Measurements from ENCODE around the gene LYRM2.
"Not testable (repeated sequence)": the region's sequence is repeated elsewhere in the genome, so short reads cannot be mapped to it uniquely, and the experiment has no call there.

LYRM2 gene

DNA sequence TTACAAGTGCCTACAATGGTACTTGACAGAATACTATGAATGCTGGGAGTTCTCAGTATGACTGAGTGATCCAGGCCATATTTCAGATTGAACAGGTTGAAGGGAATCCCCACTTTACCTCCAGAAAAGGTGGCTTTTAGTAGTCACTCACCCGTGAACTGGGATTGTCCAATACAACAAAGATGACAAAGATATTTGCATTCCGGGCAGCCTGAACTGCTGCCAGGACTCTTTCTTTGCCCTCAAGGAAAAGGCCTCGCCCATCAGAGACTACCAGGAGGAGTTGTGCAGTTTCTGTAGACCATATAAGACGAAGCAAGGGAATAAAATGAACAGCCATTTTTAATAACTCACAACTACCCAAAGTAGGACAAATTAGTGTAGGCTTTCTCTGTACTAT lies 6.3 kb upstream of the LYRM2 start:
- no peak for DNase-seq (ENCODE audit: low spot score)

- no peak for DNase-seq (ENCODE audit: low spot score)
These were observed 4.9 kb upstream of the LYRM2 start for GRCh38 chr6:89643406-89643805.

DNA sequence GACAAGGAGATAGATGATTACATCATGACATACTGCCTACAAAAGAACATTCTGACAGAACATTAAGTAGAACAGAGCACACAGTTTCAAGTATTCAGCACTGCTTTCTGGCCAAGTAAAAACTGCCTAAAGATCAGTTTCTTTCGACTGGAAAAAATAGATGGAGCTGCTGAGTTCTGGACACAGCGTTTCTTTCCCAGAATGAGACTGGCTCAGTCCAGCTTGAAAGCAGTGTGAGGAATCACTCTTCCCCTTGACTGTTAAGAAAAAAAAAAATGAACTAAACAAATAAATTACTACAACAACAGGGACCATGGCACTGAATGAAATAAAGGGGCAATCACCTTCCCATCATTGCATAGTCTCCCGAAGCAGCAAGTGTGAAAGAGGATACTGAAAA lies 4.4 kb upstream of the LYRM2 start:
- DNase-seq (ENCODE audit: low spot score) = no peak

DNA sequence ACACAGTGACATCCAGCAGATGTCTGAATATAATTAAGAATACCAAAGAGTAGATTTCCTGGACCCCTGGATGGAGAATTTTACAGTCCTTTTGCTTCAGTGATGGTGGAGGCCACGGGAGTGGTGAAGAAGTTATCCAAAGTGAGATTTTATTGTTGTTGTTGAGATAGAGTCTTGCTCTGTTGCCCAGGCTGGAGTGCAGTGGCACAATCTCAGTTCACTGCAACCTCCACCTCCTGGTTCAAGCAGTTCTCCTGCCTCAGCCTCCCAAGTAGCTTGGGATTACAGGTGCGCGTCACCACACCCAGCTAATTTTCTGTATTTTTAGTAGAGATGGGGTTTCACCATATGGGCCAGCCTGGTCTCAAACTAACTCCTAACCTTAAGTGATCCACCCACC lies 3.0 kb upstream of the LYRM2 start:
- DNase-seq (ENCODE audit: low spot score) = not testable (repeated sequence)

DNA sequence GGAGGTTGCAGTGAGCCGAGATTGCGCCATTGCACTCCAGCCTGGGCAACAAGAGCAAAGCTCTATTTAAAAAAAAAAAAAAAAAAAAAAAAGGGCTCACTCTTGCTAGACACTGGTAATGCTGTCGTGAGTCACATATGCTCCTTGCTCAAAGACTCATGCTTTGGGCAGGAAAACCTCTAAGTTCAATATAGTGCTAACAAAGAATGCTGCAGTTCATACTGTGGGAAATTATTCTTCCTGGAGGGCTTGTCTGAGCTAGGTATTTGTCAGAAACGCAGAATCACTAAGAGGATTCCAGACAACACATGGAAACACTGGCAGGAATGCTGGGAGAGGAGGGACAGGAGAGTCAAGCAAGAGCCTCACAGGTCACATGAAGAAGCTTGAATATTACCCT lies 2.3 kb upstream of the LYRM2 start:
- DNase-seq (ENCODE audit: low spot score) = no peak

DNA sequence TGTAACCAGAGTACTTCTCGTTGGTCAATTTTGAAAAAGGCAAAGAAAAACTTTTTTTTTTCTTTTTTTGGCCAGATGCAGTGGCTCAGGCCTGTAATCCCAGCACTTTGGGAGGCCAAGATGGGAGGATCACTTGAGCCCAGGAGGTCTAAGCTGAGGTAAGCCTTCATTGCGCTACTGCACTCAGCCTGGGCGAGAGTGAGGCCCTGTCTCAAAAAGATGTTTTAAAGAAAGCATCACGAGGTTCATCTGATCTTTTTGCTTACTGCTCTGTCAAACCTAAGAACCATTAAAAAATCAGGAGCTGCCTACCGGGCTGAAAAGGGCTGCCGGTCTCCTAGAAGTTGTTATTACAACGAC lies 607 bp downstream of the LYRM2 start:
- no peak for DNase-seq (ENCODE audit: low spot score)

- DNase-seq (ENCODE audit: low spot score) = not testable (repeated sequence)
These were observed 2.1 kb downstream of the LYRM2 start for GRCh38 chr6:89636412-89636811.

GRCh38 chr6:89630488-89630887 lies 8.1 kb downstream of the LYRM2 start:
- DNase-seq (ENCODE audit: low spot score) = no peak

DNA sequence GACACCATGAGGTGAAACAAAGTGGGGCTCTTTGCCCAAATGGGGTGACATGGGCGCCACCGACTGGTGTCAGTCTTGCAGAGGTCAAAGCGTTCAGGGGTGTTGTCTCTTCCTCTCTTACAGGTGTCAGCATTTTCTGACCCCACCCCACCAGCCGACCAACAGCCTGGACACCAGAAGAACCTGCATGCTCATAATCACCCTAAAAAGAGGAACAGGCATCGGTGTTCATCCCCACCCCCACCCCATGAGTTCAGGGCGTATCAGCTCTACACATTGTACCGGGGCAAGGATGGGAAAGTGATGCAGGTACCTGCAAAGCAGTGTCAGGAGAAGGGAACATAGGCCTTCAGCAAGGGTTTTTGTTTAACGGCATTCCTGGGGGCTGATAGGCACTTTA lies 14.8 kb downstream of the LYRM2 start:
- no peak for DNase-seq (ENCODE audit: low spot score)

DNA sequence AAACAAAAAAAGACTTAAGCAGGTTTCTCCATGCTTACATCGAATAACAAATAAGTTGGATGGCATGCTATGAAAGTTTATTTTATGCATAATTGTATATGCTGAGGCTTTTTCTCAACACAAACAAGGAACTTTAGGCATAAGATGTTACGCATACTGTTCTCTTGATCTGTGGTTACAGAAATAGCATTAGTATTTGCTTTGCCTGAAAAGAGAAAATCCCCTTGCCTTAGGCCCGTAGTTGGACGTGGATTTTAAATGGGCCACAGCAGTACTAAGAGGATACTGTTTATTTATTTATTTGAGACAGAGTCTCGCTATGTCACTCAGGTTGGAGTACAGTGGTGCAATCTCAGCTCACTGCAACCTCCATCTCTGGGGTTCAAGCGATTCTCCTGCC lies 19.0 kb downstream of the LYRM2 start:
- no peak for DNase-seq (ENCODE audit: low spot score)

DNA sequence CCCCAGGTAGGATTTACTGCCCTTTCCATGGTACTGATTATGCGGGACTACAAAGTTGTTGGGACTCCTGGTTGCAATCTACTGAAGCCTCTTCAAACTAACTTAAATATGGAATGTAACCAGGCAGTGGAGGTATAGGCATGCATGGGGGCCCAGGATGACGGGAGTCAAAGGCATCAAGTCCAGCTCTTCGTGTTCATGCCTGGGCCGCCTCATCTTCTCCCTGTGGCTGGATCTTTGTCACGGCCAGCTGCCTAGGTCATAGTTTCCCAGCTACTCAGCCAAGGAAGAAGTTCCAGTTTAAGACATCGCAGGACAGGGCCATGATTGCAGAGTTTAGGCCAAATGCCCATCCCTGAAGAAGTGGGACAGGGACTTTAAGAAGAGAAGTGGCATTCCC lies 20.5 kb downstream of the LYRM2 start:
- DNase-seq (ENCODE audit: low spot score) = no peak

DNA sequence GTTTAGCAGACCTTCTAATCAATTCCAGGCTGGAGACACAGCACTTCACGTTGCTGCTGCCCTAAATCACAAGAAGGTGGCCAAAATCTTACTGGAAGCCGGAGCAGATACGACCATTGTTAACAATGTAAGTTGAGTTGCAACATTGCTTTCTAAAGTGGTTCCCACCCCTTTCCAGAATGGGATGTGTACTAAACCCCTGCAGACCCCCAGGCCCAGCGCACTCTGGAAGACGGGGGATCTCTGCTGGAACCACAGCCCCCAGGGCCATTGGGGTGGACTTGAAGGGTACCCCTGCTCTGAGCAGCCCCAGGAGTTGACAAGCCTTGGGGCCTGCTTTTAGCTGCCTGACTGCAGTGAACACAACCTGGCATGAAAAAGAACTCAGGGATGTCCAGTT lies 22.0 kb downstream of the LYRM2 start:
- DNase-seq (ENCODE audit: low spot score) = no peak

GRCh38 chr6:89615882-89616281 lies 22.7 kb downstream of the LYRM2 start:
- no peak for DNase-seq (ENCODE audit: low spot score)

DNA sequence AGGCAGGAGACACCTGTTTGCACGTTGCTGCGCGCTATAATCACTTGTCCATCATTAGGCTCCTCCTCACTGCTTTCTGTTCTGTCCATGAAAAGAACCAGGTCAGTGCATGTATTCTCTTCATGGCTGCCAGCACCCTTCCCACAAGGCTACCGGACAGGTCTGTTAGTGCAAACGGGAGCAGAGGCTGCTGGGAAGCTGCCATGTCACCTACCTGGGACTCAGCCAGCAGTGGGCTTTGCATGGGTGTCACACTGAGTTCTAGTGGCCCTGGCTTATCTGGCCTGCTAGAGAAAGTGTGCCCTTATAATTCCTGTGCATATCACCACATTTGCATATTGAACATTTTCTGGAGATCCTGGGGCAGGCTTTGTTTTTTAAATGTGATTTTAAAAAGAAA lies 24.8 kb downstream of the LYRM2 start:
- no peak for DNase-seq (ENCODE audit: low spot score)

DNA sequence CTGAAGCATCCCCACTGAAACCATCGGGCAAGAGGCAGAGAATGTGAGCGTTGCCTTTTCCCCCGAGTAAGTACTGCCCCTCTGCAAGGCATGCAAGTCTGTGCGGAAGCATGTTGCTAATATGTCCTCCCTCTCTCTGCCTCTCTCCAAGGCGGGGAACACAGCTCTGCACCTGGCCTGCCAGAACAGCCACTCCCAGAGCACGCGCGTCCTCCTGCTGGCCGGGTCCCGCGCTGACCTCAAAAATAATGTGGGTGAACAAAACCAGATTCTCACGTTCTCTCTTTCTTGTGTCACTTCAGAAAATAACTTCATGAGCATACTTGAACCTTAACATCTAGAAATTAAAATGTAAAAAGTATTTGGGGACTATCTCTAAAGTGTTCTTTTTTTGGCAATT lies 26.4 kb downstream of the LYRM2 start:
- no peak for DNase-seq (ENCODE audit: low spot score)

- no peak for DNase-seq (ENCODE audit: low spot score)
These were observed 26.9 kb downstream of the LYRM2 start for GRCh38 chr6:89611666-89612065.

- peak; percentile 76 for DNase-seq (ENCODE audit: low spot score)
These were observed 28.4 kb downstream of the LYRM2 start for GRCh38 chr6:89610149-89610642.

- DNase-seq (ENCODE audit: low spot score) = no peak
These were observed 32.7 kb downstream of the LYRM2 start for GRCh38 chr6:89605861-89606260.

GRCh38 chr6:89604653-89605052 lies 33.9 kb downstream of the LYRM2 start:
- no peak for DNase-seq (ENCODE audit: low spot score)

GRCh38 chr6:89602166-89602565 lies 36.4 kb downstream of the LYRM2 start:
- DNase-seq (ENCODE audit: low spot score) = no peak

GRCh38 chr6:89599727-89600126 lies 38.8 kb downstream of the LYRM2 start:
- DNase-seq (ENCODE audit: low spot score) = no peak

GRCh38 chr6:89597988-89598387 lies 40.6 kb downstream of the LYRM2 start:
- no peak for DNase-seq (ENCODE audit: low spot score)

DNA sequence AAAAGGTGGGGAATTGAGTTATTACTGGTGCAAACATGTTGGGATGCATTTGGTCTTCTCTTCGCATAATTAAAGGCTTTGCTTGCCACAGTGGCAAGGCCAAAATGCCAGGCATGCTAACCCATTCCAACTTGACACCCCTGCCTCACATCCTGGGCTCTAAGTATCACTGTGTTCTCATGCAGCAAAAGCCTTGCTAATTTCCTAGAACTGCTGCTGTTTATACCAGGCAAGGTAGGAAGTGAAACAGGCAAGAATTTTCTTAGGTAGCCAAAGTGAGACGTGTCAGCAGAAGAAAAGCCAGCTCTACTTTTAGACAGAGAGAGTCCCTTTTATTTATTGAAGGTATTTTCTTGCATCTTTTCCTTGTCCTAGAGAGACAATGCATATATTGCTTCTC lies 41.2 kb downstream of the LYRM2 start:
- peak; percentile 16 for DNase-seq (ENCODE audit: low spot score)

- no peak for DNase-seq (ENCODE audit: low spot score)
These were observed 42.1 kb downstream of the LYRM2 start for GRCh38 chr6:89596484-89596883.

DNA sequence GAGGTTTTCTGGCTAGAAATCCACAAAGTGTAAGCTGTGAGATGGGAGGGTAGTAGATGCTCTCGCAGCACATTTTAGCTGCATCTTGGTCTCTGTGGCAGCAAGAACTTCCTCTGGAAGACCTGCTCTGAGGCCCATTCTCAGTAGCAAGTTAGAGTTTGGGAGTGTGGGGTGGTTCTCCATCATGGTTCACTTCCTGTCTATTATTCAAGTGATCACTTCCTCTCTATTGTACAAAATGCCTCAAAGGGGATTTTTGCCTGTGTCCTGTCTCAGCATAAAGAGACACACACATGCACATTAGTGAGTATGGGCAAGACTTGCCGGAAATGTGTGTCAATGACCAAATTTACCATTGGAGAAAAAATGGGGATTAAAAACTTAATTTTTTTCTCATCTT lies 42.5 kb downstream of the LYRM2 start:
- DNase-seq (ENCODE audit: low spot score) = peak; percentile 38

Measured in germinal center (tissue), 1 donor.